Measurements from ENCODE around the gene HOXB6.

DNA sequence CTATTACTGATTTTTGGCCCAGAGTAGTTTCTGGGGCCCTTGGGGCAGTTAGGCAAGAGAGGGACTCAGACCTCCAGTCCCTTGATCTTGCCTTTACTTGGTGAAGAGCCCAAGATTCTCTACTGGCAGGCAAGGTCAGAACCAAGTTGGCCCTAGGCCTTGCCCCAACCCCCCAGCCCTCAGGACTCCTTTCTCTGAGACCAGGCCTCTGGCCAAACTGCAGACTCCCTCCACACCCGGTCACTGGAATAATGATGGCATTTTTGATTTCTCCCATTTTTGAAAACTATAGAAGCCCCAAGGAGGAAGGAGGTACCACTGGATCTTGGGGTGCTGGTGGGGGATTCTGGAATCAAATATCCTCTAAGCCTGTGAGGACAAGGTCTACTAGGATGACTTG is 39.4 kb upstream of the HOXB6 start:
- TF ChIP-seq, protein P1, sequence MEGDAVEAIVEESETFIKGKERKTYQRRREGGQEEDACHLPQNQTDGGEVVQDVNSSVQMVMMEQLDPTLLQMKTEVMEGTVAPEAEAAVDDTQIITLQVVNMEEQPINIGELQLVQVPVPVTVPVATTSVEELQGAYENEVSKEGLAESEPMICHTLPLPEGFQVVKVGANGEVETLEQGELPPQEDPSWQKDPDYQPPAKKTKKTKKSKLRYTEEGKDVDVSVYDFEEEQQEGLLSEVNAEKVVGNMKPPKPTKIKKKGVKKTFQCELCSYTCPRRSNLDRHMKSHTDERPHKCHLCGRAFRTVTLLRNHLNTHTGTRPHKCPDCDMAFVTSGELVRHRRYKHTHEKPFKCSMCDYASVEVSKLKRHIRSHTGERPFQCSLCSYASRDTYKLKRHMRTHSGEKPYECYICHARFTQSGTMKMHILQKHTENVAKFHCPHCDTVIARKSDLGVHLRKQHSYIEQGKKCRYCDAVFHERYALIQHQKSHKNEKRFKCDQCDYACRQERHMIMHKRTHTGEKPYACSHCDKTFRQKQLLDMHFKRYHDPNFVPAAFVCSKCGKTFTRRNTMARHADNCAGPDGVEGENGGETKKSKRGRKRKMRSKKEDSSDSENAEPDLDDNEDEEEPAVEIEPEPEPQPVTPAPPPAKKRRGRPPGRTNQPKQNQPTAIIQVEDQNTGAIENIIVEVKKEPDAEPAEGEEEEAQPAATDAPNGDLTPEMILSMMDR (conservative IDR thresholded peaks at IDR 0.05; ENCODE audit: low read depth, low read length): no peak
- TF ChIP-seq EZH2 (IDR thresholded peaks at IDR 0.05; ENCODE audit: borderline replicate concordance, low read depth, low read length, poor library complexity, severe bottlenecking): no peak
